ENCODE data around the gene MSI1.

- TF ChIP-seq CTCF (IDR thresholded peaks at IDR 0.05 in 2 of 3, conservative IDR thresholded peaks at IDR 0.05 in 1 of 3; ENCODE audit: borderline replicate concordance in 1 of 3, insufficient read depth in 1 of 3, low read depth in 2 of 3, low read length in 2 of 3) (no peak), EZH2 (IDR thresholded peaks at IDR 0.05) (no peak), FOSL1 (IDR thresholded peaks at IDR 0.05; ENCODE audit: low read depth) (no peak), YY1 (IDR thresholded peaks at IDR 0.05; ENCODE audit: extremely low read depth, insufficient replicate concordance, low read depth, low read length) (no peak), SP1 (IDR thresholded peaks at IDR 0.05; ENCODE audit: low read depth) (no peak), REST (IDR thresholded peaks at IDR 0.05; ENCODE audit: low read depth) (no peak), RAD21 (IDR thresholded peaks at IDR 0.05; ENCODE audit: low read depth) (no peak), POLR2A (IDR thresholded peaks at IDR 0.05; ENCODE audit: borderline replicate concordance, extremely low read depth, insufficient read depth, insufficient read length) (no peak), CEBPB (IDR thresholded peaks at IDR 0.05; ENCODE audit: low read depth) (no peak)
Observed at GRCh38 chr12:120404271-120404670, 35.3 kb upstream of the MSI1 start.
